Measurements from ENCODE around the gene GRM1.

Gene GRM1

GRCh38 chr6:146133866-146134265, 105.0 kb downstream of the GRM1 start:
- DNase-seq (ENCODE audit: low read depth), result no peak
- H3K4me3 ChIP-seq (ENCODE audit: low read depth, low read length), result no peak overlapping the region
- in situ Hi-C loops (cut with HindIII; ENCODE audit: low sequenced_read_pairs), result no loop called here
- no peak for TF ChIP-seq CTCF (IDR thresholded peaks at IDR 0.05; ENCODE audit: low read depth, low read length, missing control alignments)

GRCh38 chr6:146135167-146135566, 106.3 kb downstream of the GRM1 start:
- no peak for DNase-seq (ENCODE audit: low read depth)
- no peak overlapping the region for H3K4me3 ChIP-seq (ENCODE audit: low read depth, low read length)
- in situ Hi-C loops (cut with HindIII; ENCODE audit: low sequenced_read_pairs), result no loop called here
- no peak for TF ChIP-seq CTCF (IDR thresholded peaks at IDR 0.05; ENCODE audit: low read depth, low read length, missing control alignments)

- no peak for DNase-seq (ENCODE audit: low read depth)
- in situ Hi-C loops (cut with HindIII; ENCODE audit: low sequenced_read_pairs), result no loop called here
- no peak for TF ChIP-seq CTCF (IDR thresholded peaks at IDR 0.05; ENCODE audit: low read depth, low read length, missing control alignments)
- no peak overlapping the region for H3K4me3 ChIP-seq (ENCODE audit: low read depth, low read length)
These were observed 118.0 kb downstream of the GRM1 start for GRCh38 chr6:146146836-146147235.

GRCh38 chr6:146149770-146150169, 120.9 kb downstream of the GRM1 start:
- DNase-seq (ENCODE audit: low read depth), result no peak
- no peak for TF ChIP-seq CTCF (IDR thresholded peaks at IDR 0.05; ENCODE audit: low read depth, low read length, missing control alignments)
- in situ Hi-C loops (cut with HindIII; ENCODE audit: low sequenced_read_pairs), result no loop called here

GRCh38 chr6:146153040-146153758, 124.3 kb downstream of the GRM1 start:
- in situ Hi-C loops (cut with HindIII; ENCODE audit: low sequenced_read_pairs), result no loop called here
- H3K4me3 ChIP-seq (ENCODE audit: low read depth, low read length), result no peak overlapping the region
- no peak for DNase-seq (ENCODE audit: low read depth)
- TF ChIP-seq CTCF (IDR thresholded peaks at IDR 0.05; ENCODE audit: low read depth, low read length, missing control alignments), result no peak

More at GRCh38 chr6:146149770-146150169, 120.9 kb downstream of the GRM1 start:
- H3K4me3 ChIP-seq (ENCODE audit: low read depth, low read length), result no peak overlapping the region

- no peak overlapping the region for H3K4me3 ChIP-seq (ENCODE audit: low read depth, low read length)
- no peak for TF ChIP-seq CTCF (IDR thresholded peaks at IDR 0.05; ENCODE audit: low read depth, low read length, missing control alignments)
- no peak for DNase-seq (ENCODE audit: low read depth)
- in situ Hi-C loops (cut with HindIII; ENCODE audit: low sequenced_read_pairs), result no loop called here
These were observed 125.3 kb downstream of the GRM1 start for GRCh38 chr6:146154197-146154596.

Data from astrocyte of the cerebellum (primary cell).